MV-4-11 (cell line): ENCODE measurements around the gene MLC1.

Experiments
- DNase-seq: peaks from one replicate; lab custom pipeline; 2025; lab: John Stamatoyannopoulos, UW

MLC1 gene

GRCh38 chr22:50058061-50058905, 26.9 kb downstream of the MLC1 start, which contains the start of gene TTLL8:
TSS of gene TTLL8 (minus strand) at chr22:50058298.
- no peak for DNase-seq

GRCh38 chr22:50057278-50058060, 27.8 kb downstream of the MLC1 start:
- DNase-seq, result no peak

DNA sequence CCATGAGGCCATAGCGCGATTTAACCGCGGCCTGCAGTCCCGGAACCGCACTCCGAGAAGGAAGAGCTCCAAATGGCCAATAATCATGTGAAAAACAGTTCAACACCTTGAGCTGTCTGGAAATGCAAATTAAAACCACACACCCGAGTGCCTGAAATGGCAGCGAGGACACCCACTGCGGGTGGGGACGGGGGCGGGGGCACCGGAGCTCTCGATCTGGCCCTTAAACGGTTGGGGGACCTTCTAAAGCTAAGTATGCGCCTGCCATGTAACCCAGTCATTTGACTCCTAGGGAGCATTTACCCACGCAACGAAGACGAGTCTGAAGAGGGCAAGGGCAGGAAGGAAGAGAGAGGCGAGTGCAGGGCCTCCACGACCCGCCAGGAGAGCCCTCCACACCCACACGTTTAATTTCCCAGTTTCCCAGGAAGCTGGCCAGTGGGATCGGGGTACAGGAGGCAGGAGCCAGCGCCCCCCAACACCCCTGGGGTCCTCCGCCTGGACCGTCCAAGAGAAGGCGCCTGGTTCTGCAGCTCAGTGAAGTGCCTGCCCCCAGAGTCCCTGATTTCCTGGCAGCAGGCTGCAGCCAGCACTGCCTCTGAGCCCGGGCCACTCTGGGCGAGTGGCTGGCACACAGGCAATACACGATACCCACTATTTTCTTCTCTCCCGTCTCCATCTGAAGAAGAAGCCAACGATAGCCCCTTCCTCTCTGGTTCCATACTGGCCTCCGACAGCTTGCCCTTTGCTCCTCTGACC, 28.8 kb downstream of the MLC1 start:
- DNase-seq, result no peak

GRCh38 chr22:50053861-50054260, 31.4 kb downstream of the MLC1 start:
- no peak for DNase-seq

DNA sequence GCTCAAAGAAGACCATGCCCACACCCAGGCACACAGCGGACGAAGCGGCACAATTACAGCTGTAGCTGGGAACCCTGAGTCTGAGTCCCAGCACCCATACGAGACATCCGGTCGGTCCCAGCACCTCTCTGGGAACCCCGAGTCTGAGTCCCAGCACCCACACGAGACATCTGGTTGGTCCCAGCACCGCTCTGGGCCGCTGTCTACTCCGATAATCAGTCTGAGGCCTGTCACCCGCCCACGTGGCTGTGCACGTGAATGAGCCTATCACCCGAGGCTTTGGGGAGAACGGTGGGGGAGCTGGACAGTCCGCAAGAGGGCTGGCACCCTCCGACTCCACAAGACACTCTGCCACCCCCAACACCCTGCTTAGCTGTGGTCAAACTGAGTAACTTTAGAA, 33.3 kb downstream of the MLC1 start:
- DNase-seq, result no peak

DNA sequence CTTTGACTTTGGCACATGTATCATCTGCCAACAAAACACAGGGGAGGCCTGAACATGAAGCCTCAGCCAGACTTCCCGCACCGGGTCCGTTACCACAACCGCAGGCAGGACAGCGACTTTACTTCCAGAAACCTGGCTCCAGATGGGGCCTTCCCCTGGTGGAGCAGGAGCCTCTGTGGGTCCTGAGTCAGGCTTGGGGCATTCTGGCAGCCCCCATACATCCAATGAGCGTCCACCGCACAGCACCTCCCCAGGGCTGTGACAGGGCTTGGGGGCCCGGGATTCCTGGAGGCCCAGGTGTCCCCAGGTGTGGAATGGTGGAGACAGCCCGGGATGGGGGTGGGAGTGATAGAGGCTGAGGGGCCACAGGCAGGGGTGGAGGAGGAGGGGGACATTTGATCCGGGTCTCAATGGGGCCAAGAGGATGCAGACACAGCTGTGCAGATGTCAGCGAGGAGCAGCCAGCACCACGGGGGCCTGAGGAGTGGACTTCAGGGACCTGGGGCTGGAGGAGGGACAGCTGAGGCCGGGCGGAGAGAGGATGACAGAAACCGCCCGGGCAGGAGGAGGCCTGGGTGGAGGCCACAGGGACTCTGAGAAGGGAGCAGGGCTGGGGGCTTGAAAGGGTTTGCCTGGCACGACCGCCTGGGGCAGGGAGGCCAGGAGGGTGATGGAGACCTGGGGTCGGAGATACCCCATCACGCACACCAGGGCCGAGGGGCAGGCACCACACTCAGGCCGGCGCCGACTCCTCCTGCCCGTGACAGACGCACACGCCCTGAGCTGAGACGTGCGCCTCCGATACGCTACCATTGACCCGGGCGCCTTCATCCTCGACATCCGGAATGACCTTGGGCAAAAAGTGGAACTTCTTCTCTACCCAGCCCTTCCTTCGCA, 35.7 kb downstream of the MLC1 start:
- DNase-seq, result no peak

GRCh38 chr22:50048836-50049235, 36.4 kb downstream of the MLC1 start:
- DNase-seq, result no peak

DNA sequence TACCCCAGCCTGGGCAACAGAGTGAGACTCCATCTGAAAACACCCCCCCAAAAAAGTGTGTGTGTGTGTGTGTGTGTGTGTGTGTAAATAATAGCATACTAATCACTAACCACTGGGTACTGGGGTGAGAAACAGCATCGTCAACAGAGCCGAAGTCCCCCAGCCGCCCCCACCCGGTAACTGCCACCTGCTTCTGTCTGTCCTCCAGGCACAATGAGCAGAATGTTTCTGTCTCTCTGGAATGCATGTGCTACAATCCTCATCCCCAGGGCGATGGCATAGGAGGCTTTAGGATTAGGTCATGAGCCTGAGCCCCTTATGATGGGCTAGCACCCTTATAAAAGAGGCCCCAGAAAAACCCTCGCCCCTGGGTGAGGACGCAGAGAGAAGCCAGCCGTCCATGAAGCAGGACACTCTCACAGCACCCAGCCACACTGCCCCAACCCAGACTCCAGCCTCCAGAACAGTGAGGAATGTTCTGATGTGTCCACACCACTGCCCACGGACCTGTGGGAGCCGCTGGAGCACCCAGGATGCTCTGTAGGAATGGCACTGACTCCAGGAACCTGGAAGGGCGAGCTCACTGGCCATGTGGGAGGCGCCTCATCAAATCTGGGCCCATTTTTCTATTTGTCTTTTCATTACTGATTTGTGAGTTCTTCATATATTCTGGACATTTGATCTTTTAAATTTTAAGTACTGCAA, 37.0 kb downstream of the MLC1 start:
- DNase-seq, result no peak

GRCh38 chr22:50047346-50047745, 37.9 kb downstream of the MLC1 start:
- DNase-seq, result no peak

DNA sequence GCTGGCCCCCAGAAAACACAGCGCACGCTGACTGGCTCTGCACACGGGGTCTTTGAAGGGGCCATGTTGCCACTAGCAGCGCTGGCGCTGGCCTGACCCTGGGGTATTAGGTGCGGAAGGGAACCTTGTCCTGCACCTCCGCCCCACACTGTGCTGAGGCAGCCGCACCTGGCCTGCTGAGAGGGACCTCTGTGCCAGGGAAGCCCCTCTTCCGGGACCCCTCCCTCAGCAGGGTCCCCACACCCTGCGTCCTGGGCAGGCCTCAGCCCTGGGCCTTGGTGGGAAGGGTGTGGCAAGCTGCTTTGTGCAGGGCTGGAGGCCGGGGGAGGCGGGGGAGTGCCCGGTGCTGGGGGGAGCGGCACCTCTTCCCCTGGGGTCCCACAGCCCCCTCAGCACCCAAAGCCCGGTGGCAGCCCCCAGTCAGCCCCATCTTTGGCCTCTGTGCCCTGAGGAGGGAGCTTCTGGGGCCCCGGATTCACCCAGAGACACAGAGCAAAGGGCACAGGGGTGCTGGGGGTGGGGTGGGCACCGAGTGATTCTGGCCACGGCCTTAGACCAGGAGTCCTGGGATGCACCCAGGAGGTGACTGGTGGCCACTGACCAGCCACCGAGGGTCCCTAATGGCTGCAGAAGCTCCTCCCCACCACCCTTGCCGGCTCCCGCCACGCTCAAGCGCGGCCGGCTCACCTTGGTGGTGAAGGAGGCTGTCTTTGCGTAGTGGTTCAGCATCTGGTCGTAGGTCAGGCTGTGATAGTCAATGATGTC, 38.6 kb downstream of the MLC1 start:
- no peak for DNase-seq

DNA sequence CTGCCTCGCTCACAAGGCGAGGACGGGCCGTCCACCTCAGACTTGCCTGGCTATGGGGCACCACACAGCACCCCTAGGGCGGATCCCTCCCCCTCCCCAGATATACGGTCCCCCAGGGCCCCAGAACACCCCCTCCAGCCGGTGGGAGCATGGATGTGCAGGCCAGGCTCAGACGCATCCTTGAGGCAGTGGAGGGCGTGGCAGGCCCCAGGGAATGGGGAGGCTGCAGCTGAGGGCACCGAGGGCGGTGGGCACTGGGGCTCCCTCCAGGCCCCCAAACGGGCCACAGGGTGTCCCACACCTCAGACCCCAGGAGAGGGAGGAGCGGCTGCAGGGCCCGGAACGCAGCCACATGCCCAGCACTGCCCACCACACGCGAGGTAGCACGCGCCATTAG, 39.2 kb downstream of the MLC1 start:
- no peak for DNase-seq

DNA sequence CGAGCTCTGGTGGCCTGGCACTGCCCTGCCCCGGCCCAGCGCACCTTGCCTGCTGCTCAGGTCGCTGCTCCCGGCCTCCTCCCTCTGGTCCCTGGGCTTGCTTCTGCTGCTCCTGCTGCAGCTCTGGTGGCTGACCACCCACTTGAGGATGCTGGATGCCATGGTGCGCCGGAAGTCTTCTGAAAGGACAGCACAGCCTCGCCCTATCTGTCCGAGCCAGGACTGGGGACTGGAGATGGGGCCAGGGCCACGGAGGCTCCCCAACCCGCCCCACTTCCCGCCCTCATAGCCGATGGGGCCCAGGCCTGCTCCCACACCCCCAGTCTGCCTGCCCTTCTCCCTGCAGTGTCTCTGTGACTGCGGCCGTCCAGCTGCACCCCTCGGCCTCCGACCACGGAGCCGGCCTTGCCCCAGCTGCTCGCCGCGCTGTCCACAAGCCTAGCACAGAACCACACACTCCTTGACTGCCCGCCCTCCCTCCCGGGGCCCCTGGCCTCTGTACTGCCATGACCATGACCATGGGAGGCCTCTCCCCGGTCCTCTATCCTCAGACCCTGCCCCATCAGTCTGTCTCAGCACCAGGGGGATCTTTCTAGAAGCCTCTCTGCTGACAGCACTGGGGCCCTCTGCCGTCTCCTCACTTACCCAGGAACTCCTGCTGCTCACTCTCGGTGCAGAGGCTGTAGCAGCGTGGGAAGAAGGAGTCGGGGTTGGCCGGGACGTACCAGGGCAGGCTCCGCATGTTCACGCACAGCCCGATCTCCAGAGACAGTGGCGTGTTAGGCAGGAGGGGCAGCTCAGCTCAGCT, 39.8 kb downstream of the MLC1 start:
- DNase-seq, result no peak

DNA sequence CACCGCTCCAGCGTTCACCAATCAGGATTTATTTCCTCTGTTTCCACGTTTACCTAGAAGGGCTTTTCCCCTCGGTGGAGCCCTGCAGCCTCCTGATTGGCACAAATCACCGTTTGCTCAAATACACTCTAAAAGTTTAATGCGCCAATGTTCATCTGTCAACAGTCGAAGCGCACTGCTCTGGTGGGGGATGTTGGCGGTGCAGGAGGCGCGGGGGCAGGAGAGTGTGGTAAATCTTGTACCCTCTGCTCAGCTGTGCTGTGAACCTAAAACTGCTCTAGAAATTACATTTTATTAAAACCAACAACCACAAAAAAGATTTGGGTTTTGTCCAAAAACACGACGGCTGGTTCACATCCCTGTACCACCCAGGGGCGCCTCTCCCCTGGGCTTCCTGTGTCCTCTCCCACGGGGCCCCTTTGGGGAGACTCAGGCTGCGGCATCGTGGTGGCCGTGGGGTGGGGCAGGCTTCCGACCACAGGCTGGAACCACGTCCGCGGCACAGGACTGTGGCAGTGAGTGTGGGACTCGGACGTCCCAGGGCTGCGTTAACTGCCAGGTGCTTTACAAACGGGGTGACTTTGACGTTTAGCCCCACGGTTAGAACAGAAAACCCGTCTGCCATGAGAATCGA, 40.6 kb downstream of the MLC1 start:
- peak; percentile 12 for DNase-seq

DNA sequence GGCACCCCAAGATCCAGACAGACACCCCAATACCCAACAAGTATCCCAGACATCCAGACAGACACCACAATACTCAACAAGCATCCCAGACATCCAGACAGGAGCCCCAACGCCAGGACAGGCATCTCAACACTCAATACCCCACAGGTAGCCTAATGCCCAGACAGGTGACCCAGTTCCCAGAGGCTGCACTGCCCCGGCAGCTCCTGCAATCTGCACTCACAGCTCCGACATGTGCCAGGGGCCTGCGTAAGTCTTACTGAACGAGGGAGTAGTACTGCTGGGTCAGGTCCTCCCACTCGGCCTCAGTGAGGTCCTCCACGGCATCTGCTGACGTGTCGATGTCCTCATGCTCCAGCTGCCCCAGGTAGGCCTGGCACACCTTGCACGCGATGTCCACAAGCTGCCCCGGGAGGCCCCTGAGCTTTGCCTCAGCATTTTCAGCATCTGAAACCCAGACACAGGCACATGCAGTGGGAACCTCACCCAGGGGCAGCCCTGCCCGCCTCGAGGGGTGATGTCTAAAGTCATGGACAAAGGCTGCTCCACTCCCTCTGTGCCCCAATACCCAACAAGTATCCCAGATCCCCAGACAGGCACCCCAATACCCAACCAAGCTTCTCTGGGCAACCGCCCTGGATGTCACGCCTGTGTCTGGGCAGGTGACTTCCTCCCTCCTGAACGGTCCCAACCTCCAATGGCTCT, 43.7 kb downstream of the MLC1 start:
- no peak for DNase-seq

DNA sequence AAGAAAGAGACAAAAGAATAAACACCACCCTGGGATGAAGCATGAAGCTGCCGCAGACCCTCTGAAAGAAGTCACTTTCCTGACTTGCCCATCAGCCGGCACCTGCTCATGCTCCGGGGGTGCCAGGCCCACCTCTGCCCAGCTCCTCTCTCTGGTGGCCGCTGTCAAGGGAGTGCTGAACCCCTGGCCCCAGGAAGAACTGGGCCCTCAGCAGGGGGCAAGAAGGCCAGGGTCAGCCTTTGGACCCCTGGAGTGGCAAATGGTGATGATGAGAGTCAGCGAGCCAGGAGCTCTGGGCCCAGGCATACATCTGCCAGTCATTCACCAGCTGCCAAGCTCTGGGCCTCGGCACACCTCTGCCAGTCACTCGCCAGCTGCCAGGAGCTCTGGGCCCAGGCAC, 44.5 kb downstream of the MLC1 start:
- DNase-seq, result no peak

DNA sequence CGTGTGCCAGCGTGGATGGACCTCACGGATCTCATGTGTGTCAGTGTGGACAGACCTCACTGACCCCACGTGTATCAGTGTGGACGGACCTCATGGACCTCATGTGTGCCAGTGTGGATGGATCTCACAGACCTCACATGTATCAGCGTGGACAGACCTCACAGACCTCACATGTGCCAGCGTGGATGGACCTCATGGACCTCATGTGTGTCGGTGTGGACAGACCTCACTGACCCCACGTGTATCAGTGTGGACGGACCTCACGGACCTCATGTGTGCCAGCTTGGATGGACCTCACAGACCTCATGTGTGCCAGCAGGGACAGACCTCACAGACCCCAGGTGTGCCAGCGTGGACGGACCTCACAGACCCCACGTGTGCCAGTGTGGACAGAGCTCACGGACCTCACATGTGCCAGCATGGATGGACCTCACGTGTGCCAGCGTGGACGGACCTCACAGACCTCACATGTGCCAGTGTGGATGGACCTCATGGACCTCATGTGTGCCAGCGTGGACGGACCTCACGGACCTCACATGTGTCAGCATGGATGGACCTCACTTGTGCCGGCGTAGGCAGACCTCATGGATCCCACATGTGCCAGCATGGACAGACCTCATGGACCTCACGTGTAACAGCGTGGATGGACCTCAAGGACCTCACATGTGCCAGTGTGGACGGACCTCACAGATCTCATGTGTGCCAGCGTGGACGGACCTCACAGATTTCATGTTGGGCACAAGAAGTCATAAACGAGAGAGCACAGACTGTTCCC, 45.4 kb downstream of the MLC1 start:
- no peak for DNase-seq

GRCh38 chr22:50035976-50036724, 49.1 kb downstream of the MLC1 start:
- peak; percentile 39 for DNase-seq
